OCI-LY1 (cell line): ENCODE measurements around the gene MTMR12.

ENCODE experiments used
- CTCF ChIP-seq: fragments of 200-600 bp; sonication (generic), shearing (Covaris generic); IDR thresholded peaks from 2 replicates; pipeline ENCODE4 v1.5.1; 2017; ENCODE audit warnings: mild to moderate bottlenecking, antibody characterized with exemption, low read length, moderate library complexity, mixed read lengths
- EZH2 ChIP-seq: fragments of 200-600 bp; sonication (generic), shearing (Covaris generic); IDR thresholded peaks from 2 replicates; pipeline ENCODE4 v1.8.0; 2017; ENCODE audit warnings: borderline replicate concordance, mixed run types, mild to moderate bottlenecking, antibody characterized with exemption, low read length, moderate library complexity, mixed read lengths

GRCh38 chr5:32311404-32312196, 1.1 kb downstream of the MTMR12 start:
- no peak for TF ChIP-seq CTCF
- TF ChIP-seq EZH2 = no peak
